ENCODE data around the gene ADGRE3.
"Not testable (repeated sequence)": the region's sequence is repeated elsewhere in the genome, so short reads cannot be mapped to it uniquely, and the experiment has no call there.

ADGRE3 gene

GRCh38 chr19:14669940-14670339 lies 4.7 kb downstream of the ADGRE3 start:
- DNase-seq = no peak

GRCh38 chr19:14661372-14661924 lies 13.2 kb downstream of the ADGRE3 start:
- DNase-seq = no peak

- DNase-seq = no peak
These were observed 14.7 kb downstream of the ADGRE3 start for GRCh38 chr19:14659874-14660489.

GRCh38 chr19:14655726-14656125 lies 18.9 kb downstream of the ADGRE3 start:
- DNase-seq = no peak

GRCh38 chr19:14654786-14655560 lies 19.7 kb downstream of the ADGRE3 start:
- no peak for DNase-seq

GRCh38 chr19:14650161-14650560 lies 24.5 kb downstream of the ADGRE3 start:
- DNase-seq = no peak

- no peak for DNase-seq
These were observed 25.6 kb downstream of the ADGRE3 start for GRCh38 chr19:14649020-14649419.

- DNase-seq = no peak
These were observed 26.1 kb downstream of the ADGRE3 start for GRCh38 chr19:14648506-14648905.

GRCh38 chr19:14639536-14640277 lies 34.9 kb downstream of the ADGRE3 start:
- DNase-seq = no peak

- no peak for DNase-seq
These were observed 42.4 kb downstream of the ADGRE3 start for GRCh38 chr19:14632286-14632685.

- DNase-seq = no peak
These were observed 45.1 kb downstream of the ADGRE3 start for GRCh38 chr19:14629557-14629956.

GRCh38 chr19:14624491-14624890 lies 50.2 kb downstream of the ADGRE3 start:
- not testable (repeated sequence) for DNase-seq

- DNase-seq = no peak
These were observed 55.2 kb downstream of the ADGRE3 start for GRCh38 chr19:14619404-14619803.

- DNase-seq = no peak
These were observed 58.2 kb downstream of the ADGRE3 start for GRCh38 chr19:14616407-14616806.

GRCh38 chr19:14615623-14616022 lies 59.0 kb downstream of the ADGRE3 start:
- DNase-seq = no peak

- DNase-seq = no peak
These were observed 60.6 kb downstream of the ADGRE3 start for GRCh38 chr19:14614099-14614412.

GRCh38 chr19:14613399-14614098 lies 61.1 kb downstream of the ADGRE3 start:
- not testable (repeated sequence) for DNase-seq

- DNase-seq = no peak
These were observed 62.0 kb downstream of the ADGRE3 start for GRCh38 chr19:14612657-14613056.

- not testable (repeated sequence) for DNase-seq
These were observed 62.4 kb downstream of the ADGRE3 start for GRCh38 chr19:14612242-14612641.

- no peak for DNase-seq
These were observed 63.6 kb downstream of the ADGRE3 start for GRCh38 chr19:14611051-14611450.

GRCh38 chr19:14606627-14607026 lies 68.0 kb downstream of the ADGRE3 start:
- DNase-seq = no peak

- no peak for DNase-seq
These were observed 70.7 kb downstream of the ADGRE3 start for GRCh38 chr19:14603990-14604387.

- no peak for DNase-seq
These were observed 75.0 kb downstream of the ADGRE3 start for GRCh38 chr19:14599548-14600147.
